ENCODE measurements around the gene MORC1.

- TF ChIP-seq, protein P1, sequence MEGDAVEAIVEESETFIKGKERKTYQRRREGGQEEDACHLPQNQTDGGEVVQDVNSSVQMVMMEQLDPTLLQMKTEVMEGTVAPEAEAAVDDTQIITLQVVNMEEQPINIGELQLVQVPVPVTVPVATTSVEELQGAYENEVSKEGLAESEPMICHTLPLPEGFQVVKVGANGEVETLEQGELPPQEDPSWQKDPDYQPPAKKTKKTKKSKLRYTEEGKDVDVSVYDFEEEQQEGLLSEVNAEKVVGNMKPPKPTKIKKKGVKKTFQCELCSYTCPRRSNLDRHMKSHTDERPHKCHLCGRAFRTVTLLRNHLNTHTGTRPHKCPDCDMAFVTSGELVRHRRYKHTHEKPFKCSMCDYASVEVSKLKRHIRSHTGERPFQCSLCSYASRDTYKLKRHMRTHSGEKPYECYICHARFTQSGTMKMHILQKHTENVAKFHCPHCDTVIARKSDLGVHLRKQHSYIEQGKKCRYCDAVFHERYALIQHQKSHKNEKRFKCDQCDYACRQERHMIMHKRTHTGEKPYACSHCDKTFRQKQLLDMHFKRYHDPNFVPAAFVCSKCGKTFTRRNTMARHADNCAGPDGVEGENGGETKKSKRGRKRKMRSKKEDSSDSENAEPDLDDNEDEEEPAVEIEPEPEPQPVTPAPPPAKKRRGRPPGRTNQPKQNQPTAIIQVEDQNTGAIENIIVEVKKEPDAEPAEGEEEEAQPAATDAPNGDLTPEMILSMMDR (conservative IDR thresholded peaks at IDR 0.05), result no peak
- TF ChIP-seq ZFX (IDR thresholded peaks at IDR 0.05), result no peak
Observed at GRCh38 chr3:109035082-109035481, 82.9 kb downstream of the MORC1 start.
